T-helper 22 cell (primary cell): Measurements from ENCODE around the gene TBC1D8.

Experiments used
- DNase-seq: peaks from one replicate; pipeline ENCODE4 v3.0.0-alpha.2; 2020; ENCODE audit warnings: low read depth

TBC1D8 gene

DNA sequence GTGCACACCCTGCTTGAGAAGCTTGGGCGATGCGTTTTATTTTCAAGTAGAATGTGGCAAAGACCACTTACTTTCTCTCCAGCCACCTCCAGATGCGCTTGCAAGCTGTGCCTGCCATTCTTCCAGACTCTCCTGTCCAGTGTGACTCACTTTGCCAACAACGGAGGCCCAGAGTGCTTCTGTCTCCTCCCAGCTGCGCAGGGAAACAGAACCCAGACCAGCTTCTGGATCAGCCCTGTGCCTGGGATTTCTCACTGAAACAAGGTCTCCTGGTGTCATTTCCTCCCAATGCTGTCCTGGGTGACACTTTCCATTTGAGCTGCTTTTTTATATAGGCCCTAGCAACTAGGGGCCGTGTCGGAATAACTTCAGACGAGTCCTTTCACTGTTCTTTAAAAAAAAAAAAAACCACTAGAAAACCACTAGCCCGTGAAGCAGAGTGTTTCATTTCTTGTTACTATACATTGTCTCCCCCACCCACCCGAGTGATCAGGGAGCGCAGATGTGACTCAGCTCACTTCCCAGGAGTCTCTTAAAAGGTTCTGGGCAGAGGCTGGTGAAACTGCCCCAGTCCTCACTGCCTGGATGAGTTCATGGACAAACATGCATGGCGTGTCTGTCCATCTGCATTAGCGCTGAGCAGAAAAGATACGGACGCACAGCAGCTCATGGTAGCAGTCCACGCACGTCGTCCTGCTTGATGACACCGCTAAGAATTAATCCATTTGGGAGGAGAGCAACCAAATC, 174.4 kb downstream of the TBC1D8 start:
- DNase-seq: no peak

GRCh38 chr2:100976061-100976460, 175.1 kb downstream of the TBC1D8 start:
- no peak for DNase-seq

- no peak for DNase-seq
Observed at GRCh38 chr2:100975521-100975785, 175.7 kb downstream of the TBC1D8 start.

DNA sequence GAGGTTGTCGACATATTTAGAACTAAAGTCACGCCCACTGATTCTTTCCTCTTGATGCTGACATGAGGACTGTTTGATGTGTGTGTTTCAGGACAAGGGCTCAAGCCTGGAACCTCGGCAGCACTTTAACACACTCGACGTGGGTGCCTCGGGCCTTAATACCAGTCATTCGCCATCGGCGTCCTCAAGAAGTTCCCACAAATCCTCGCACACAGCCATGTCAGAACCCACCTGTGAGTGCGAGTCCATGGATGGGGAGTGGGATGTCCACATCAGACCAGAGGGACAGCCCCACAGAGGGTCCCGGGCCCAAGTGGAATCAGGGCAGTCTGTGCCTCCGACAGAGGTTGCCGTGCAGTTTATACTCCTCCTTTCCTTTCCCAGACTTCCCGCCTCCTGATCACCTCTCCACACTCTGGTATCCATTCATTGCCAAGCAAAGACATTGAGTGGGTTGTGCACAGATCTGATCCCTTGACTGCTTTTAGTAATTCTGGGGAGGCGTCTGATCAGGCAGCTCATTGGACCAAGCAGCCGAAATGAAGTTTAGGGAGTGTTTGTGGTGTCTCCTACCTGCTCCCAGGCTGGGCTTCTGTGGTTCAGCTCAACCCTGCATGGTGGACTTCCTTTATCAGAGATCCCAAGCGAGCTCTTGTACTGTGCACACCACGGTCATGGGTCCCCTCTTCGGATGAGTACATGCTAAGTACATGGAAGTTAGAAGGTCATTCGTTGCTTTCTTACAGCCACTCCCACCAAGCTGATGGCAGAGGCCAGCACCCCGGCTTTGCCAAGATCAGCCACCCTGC, 176.3 kb downstream of the TBC1D8 start:
- DNase-seq: no peak

DNA sequence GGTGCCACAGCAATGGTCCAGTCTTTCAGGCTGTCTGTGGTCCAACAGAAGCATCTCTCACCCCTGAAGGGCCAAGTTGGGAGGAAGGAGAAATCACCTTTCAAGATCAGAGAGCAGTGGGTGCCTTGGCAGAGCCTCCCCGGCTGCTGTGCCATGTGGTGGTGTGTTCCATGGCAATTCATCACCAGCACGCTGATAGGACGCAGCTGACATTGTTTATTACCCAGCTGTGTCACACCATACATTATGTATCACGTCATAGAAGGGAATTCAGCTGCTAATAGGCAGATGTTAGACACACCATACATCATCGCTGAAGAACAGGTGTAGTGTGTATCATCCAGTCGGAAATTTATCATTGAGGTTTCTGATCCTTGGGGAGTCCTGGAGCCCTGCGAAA, 178.7 kb downstream of the TBC1D8 start:
- no peak for DNase-seq

- DNase-seq: no peak
Observed at GRCh38 chr2:100971221-100971620, 180.0 kb downstream of the TBC1D8 start.

GRCh38 chr2:100969998-100970397, 181.2 kb downstream of the TBC1D8 start:
- no peak for DNase-seq

GRCh38 chr2:100968146-100969145, 182.7 kb downstream of the TBC1D8 start:
- no peak for DNase-seq

DNA sequence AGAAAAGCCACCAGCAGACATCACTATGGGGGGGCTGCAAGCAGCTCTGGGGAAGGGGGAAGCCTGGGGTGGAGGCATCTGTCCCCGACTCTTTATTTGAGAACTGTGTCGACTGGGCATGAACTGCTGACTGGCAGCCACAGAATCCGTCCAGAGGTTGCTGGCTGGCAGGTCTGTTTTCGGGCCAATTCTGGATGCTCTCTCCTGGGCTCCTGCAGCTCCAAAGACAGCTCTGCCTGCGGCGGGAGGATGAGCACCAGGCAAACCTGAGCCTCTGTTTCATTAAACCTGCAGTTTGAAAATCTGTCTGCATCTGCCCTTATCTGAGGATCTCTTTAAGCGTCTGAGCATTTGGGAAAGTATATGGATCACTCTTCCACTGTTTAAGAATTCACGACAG, 183.5 kb downstream of the TBC1D8 start:
- no peak for DNase-seq

DNA sequence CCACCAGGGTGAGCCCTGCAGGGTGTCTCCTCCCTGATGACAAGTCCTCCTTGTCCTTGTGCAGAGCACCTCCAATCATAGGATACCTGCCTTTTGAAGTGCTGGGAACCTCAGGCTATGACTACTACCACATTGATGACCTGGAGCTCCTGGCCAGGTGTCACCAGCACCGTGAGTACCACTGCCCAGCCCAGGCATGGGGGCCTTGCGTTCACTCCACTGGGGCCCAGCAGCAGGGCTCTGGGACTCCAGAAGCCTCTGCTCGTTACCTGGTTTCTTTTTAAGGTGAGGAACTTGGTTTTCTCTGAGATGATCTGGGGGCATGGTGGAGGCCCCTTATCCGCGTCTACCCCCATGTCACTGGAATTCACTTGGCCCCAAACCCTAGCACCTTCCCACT, 185.6 kb downstream of the TBC1D8 start:
- no peak for DNase-seq

GRCh38 chr2:100964681-100965169, 186.5 kb downstream of the TBC1D8 start:
- no peak for DNase-seq

- no peak for DNase-seq
Observed at GRCh38 chr2:100964222-100964621, 187.0 kb downstream of the TBC1D8 start.

- no peak for DNase-seq
Observed at GRCh38 chr2:100963026-100963375, 188.2 kb downstream of the TBC1D8 start.

- no peak for DNase-seq
Observed at GRCh38 chr2:100962366-100963025, 188.7 kb downstream of the TBC1D8 start.

GRCh38 chr2:100960688-100961087, 190.5 kb downstream of the TBC1D8 start:
- no peak for DNase-seq

DNA sequence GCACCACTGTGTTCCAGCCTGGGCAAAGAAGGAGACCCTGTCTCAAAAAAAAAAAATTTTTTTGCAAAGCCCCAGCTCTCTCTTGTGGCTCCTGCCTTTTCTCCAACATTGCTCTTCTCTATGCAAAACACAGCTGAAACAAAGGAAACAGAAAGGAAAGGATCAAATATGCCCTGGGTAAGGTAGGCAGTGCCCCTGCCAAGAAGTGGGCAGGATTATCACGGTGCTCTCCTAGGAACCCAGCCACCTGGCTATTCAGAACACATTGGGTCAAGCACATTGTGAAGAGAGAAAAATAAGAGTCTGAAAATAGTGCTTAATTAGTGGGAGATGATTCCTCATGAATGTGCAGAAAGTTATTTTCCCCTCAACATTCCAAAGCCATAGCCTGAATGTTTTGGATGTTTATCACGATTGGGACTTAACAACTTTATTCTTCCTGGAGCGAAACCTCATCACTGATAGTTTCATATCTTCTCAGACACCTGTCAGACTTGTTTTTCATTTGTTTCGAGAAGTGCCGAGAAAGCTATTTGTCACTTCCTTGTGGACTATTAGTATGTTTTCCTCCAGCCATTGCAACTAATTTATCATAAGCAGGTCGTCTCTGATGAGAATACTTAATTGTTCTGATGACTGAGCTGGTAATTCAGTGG, 191.8 kb downstream of the TBC1D8 start:
- DNase-seq: no peak

- DNase-seq: no peak
Observed at GRCh38 chr2:100957996-100958653, 193.1 kb downstream of the TBC1D8 start.
